Neural progenitor cell (in vitro differentiated cells): Measurements from ENCODE around the gene SLC7A5.

ENCODE experiments used
- CTCF ChIP-seq: fragments of 200-600 bp; sonication (generic); IDR thresholded peaks from 2 replicates; pipeline ENCODE4 v1.5.1; 2017; ENCODE audit warnings: antibody characterized with exemption, mild to moderate bottlenecking
- EZH2phosphoT487 ChIP-seq: fragments of 200-600 bp; sonication (generic); IDR thresholded peaks from 2 replicates; pipeline ENCODE4 v1.6.1; 2017; ENCODE audit warnings: antibody characterized with exemption

DNA sequence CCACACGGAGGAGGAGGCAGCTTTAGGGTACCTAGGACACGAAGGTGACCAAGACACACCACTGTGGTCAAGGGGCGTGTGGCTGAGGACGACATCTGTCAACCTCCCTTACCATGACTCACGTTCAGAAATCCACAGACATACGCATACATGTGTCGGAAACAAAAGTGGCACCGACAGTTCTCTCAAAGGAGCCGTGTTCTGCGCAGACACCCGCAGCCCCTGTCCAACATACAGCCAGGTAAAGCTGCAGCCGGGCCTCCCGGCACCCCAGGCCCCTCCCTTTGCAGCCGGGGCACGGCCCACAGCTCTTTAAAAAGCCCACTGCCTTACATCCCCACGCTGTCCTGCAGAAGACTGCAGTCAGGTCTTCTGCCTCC, 63.1 kb downstream of the SLC7A5 start:
- TF ChIP-seq EZH2phosphoT487 = no peak
- no peak for TF ChIP-seq CTCF
